Measurements from ENCODE around the gene ZNF232.
"Not testable (repeated sequence)": the region's sequence is repeated elsewhere in the genome, so short reads cannot be mapped to it uniquely, and the experiment has no call there.

Gene ZNF232

GRCh38 chr17:5120436-5121185 is 8.9 kb upstream of the ZNF232 start:
- not testable (repeated sequence) for H3K27me3 ChIP-seq (ENCODE audit: insufficient read depth, low read length, poor library complexity); H3K18ac ChIP-seq (ENCODE audit: low read length); H3K79me2 ChIP-seq (ENCODE audit: control insufficient read depth, insufficient read depth, low read length); H3K4ac ChIP-seq (ENCODE audit: low read depth, low read length); H3K4me3 ChIP-seq (ENCODE audit: low read length); H2BK120ac ChIP-seq (ENCODE audit: low read depth, low read length); H2BK5ac ChIP-seq (ENCODE audit: low read length); H2AK5ac ChIP-seq (ENCODE audit: low read length); H3K27ac ChIP-seq (ENCODE audit: low read depth, low read length); H2BK15ac ChIP-seq (replicated peaks; ENCODE audit: low read depth); H4K8ac ChIP-seq (ENCODE audit: low read depth, low read length); H3K79me1 ChIP-seq (ENCODE audit: low read length); H3K4me2 ChIP-seq (ENCODE audit: low read length); H3K36me3 ChIP-seq (ENCODE audit: control insufficient read depth, insufficient read depth, low read length); H3K9ac ChIP-seq (ENCODE audit: low read length); H3K23ac ChIP-seq (ENCODE audit: low read length); H3K4me1 ChIP-seq (ENCODE audit: control insufficient read depth, low read depth, low read length); H4K5ac ChIP-seq (ENCODE audit: low read length); DNase-seq; H3K56ac ChIP-seq (ENCODE audit: low read length)
- no CpG with 5 or more reads among the region's 6 CpGs for WGBS (ENCODE audit: extremely low coverage, insufficient coverage, low lambda C conversion rate)

GRCh38 chr17:5120036-5120435 is 8.4 kb upstream of the ZNF232 start:
- Histone ChIP-seq H3K79me2 (ENCODE audit: control insufficient read depth, insufficient read depth, low read length) (no peaks in the 10 kb centered on the region), H3K4ac (ENCODE audit: low read depth, low read length) (no peak overlapping the region), H3K4me2 (ENCODE audit: low read length) (no peak overlapping the region), H4K5ac (ENCODE audit: low read length) (no peak overlapping the region), H2BK5ac (ENCODE audit: low read length) (no peak overlapping the region), H3K18ac (ENCODE audit: low read length) (no peak overlapping the region), H3K9ac (ENCODE audit: low read length) (no peak overlapping the region), H3K27ac (ENCODE audit: low read depth, low read length) (no peak overlapping the region), H3K36me3 (ENCODE audit: control insufficient read depth, insufficient read depth, low read length) (no peaks in the 10 kb centered on the region), H2BK15ac (replicated peaks; ENCODE audit: low read depth) (no peak overlapping the region), H3K79me1 (ENCODE audit: low read length) (no peaks in the 10 kb centered on the region), H3K23ac (ENCODE audit: low read length) (no peak overlapping the region), H3K4me1 (ENCODE audit: control insufficient read depth, low read depth, low read length) (no peaks in the 10 kb centered on the region), H3K27me3 (ENCODE audit: insufficient read depth, low read length, poor library complexity) (no peaks in the 10 kb centered on the region), H3K4me3 (ENCODE audit: low read length) (no peak overlapping the region), H2AK5ac (ENCODE audit: low read length) (no peak overlapping the region), H4K8ac (ENCODE audit: low read depth, low read length) (no peak overlapping the region), H3K56ac (ENCODE audit: low read length) (no peak overlapping the region), H2BK120ac (ENCODE audit: low read depth, low read length) (no peak overlapping the region)
- DNase-seq, result no peak
- no CpG with 5 or more reads among the region's 7 CpGs for WGBS (ENCODE audit: extremely low coverage, insufficient coverage, low lambda C conversion rate)

GRCh38 chr17:5118219-5118618 is 6.5 kb upstream of the ZNF232 start:
- H3K18ac ChIP-seq (ENCODE audit: low read length), result no peak overlapping the region
- H4K8ac ChIP-seq (ENCODE audit: low read depth, low read length), result no peak overlapping the region
- no CpG with 5 or more reads among the region's 6 CpGs for WGBS (ENCODE audit: extremely low coverage, insufficient coverage, low lambda C conversion rate)
- no peak overlapping the region for H2BK15ac ChIP-seq (replicated peaks; ENCODE audit: low read depth)
- H2AK5ac ChIP-seq (ENCODE audit: low read length), result no peak overlapping the region
- no peak overlapping the region for H3K4ac ChIP-seq (ENCODE audit: low read depth, low read length)
- DNase-seq, result no peak
- H3K23ac ChIP-seq (ENCODE audit: low read length), result no peak overlapping the region
- no peak overlapping the region for H2BK120ac ChIP-seq (ENCODE audit: low read depth, low read length)
- no peak overlapping the region for H3K4me2 ChIP-seq (ENCODE audit: low read length)
- H3K36me3 ChIP-seq (ENCODE audit: control insufficient read depth, insufficient read depth, low read length), result no peaks in the 10 kb centered on the region
- H3K4me1 ChIP-seq (ENCODE audit: control insufficient read depth, low read depth, low read length), result no peaks in the 10 kb centered on the region
- H4K5ac ChIP-seq (ENCODE audit: low read length), result no peak overlapping the region
- H3K27me3 ChIP-seq (ENCODE audit: insufficient read depth, low read length, poor library complexity), result no peaks in the 10 kb centered on the region
- no peak overlapping the region for H3K4me3 ChIP-seq (ENCODE audit: low read length)
- H2BK5ac ChIP-seq (ENCODE audit: low read length), result no peak overlapping the region
- H3K79me2 ChIP-seq (ENCODE audit: control insufficient read depth, insufficient read depth, low read length), result no peaks in the 10 kb centered on the region
- no peaks in the 10 kb centered on the region for H3K79me1 ChIP-seq (ENCODE audit: low read length)
- H3K27ac ChIP-seq (ENCODE audit: low read depth, low read length), result no peak overlapping the region
- no peak overlapping the region for H3K56ac ChIP-seq (ENCODE audit: low read length)
- H3K9ac ChIP-seq (ENCODE audit: low read length), result no peak overlapping the region

GRCh38 chr17:5115673-5116651 is 4.3 kb upstream of the ZNF232 start, which contains the start of gene USP6:
Gene USP6 (plus strand): TSS chr17:5116032. CDS start chr17:5130368, 14,336 bp downstream.
- H4K8ac ChIP-seq (ENCODE audit: low read depth, low read length), result no peak within 1 kb of the TSS
- no peak within 1 kb of the TSS for H2BK5ac ChIP-seq (ENCODE audit: low read length)
- H2AK5ac ChIP-seq (ENCODE audit: low read length), result no peak within 1 kb of the TSS
- H3K4me3 ChIP-seq (ENCODE audit: low read length), result no peak within 1 kb of the TSS
- no peak for DNase-seq
- H3K4ac ChIP-seq (ENCODE audit: low read depth, low read length), result no peak within 1 kb of the TSS
- H3K56ac ChIP-seq (ENCODE audit: low read length), result no peak within 1 kb of the TSS
- no CpG with 5 or more reads among the region's 87 CpGs for WGBS (ENCODE audit: extremely low coverage, insufficient coverage, low lambda C conversion rate)
- no peak within 1 kb of the TSS for H3K4me2 ChIP-seq (ENCODE audit: low read length)
- no peaks in the 10 kb centered on the region for H3K27me3 ChIP-seq (ENCODE audit: insufficient read depth, low read length, poor library complexity)
- no peak within 1 kb of the TSS for H3K23ac ChIP-seq (ENCODE audit: low read length)
- H3K27ac ChIP-seq (ENCODE audit: low read depth, low read length), result no peak within 1 kb of the TSS
- no peak within 1 kb of the TSS for H2BK15ac ChIP-seq (replicated peaks; ENCODE audit: low read depth)
- H3K9ac ChIP-seq (ENCODE audit: low read length), result no peak within 1 kb of the TSS
- no peaks in the 10 kb centered on the region for H3K36me3 ChIP-seq (ENCODE audit: control insufficient read depth, insufficient read depth, low read length)
- H3K4me1 ChIP-seq (ENCODE audit: control insufficient read depth, low read depth, low read length), result no peaks in the 10 kb centered on the region
- H2BK120ac ChIP-seq (ENCODE audit: low read depth, low read length), result no peak within 1 kb of the TSS
- no peak within 1 kb of the TSS for H3K18ac ChIP-seq (ENCODE audit: low read length)
- no peaks in the 10 kb centered on the region for H3K79me2 ChIP-seq (ENCODE audit: control insufficient read depth, insufficient read depth, low read length)
- H3K79me1 ChIP-seq (ENCODE audit: low read length), result no peaks in the 10 kb centered on the region
- no peak within 1 kb of the TSS for H4K5ac ChIP-seq (ENCODE audit: low read length)

- Histone ChIP-seq H3K27me3 (ENCODE audit: insufficient read depth, low read length, poor library complexity) (no peaks in the 10 kb centered on the region), H3K79me2 (ENCODE audit: control insufficient read depth, insufficient read depth, low read length) (peaks cover 1% of the 10 kb centered on the region), H3K4me1 (ENCODE audit: control insufficient read depth, low read depth, low read length) (no peaks in the 10 kb centered on the region), H2BK120ac (ENCODE audit: low read depth, low read length) (no peak overlapping the region), H2BK15ac (replicated peaks; ENCODE audit: low read depth) (no peak overlapping the region), H3K4me3 (ENCODE audit: low read length) (peak overlapping the region; percentile 61), H3K4me2 (ENCODE audit: low read length) (peak overlapping the region; percentile 57), H3K36me3 (ENCODE audit: control insufficient read depth, insufficient read depth, low read length) (peaks cover 11% of the 10 kb centered on the region), H4K5ac (ENCODE audit: low read length) (no peak overlapping the region), H3K18ac (ENCODE audit: low read length) (no peak overlapping the region), H4K8ac (ENCODE audit: low read depth, low read length) (no peak overlapping the region), H3K79me1 (ENCODE audit: low read length) (peaks cover 5% of the 10 kb centered on the region), H3K4ac (ENCODE audit: low read depth, low read length) (no peak overlapping the region), H2AK5ac (ENCODE audit: low read length) (no peak overlapping the region), H2BK5ac (ENCODE audit: low read length) (no peak overlapping the region), H3K9ac (ENCODE audit: low read length) (peak overlapping the region; percentile 66), H3K27ac (ENCODE audit: low read depth, low read length) (no peak overlapping the region), H3K56ac (ENCODE audit: low read length) (peak overlapping the region; percentile 92), H3K23ac (ENCODE audit: low read length) (no peak overlapping the region)
- WGBS (ENCODE audit: extremely low coverage, insufficient coverage, low lambda C conversion rate), result no CpG with 5 or more reads among the region's 8 CpGs
- DNase-seq, result peak; percentile 69
Measured at GRCh38 chr17:5110816-5111215, 862 bp downstream of the ZNF232 start.
